T-cell (primary cell): ENCODE results near the gene TOPBP1. TPM values are rescaled to one million over a fixed set of nuclear protein-coding genes. Genes with fewer than 3 reads are reported as not detected.

Experiments used
- ATAC-seq, 4 experiments: fragments of 200-7000 bp in 3 of 4; fragments of 150-1000 bp in 1 of 4; cut with Tn5 transposase; replicated peaks in 1 of 4; 1 replicate in 3 of 4; 2 replicates in 1 of 4; pipeline ENCODE4 v1.10.0; 2021; ENCODE audit warnings: moderate library complexity in 3 of 4, mild to moderate bottlenecking in 2 of 4, moderate number of reproducible peaks in 1 of 4
- CTCF ChIA-PET, 2 donors: fragments of 300-600 bp; sonication (Branson Sonifier 250); formaldehyde crosslinking; loops; one replicate each; lab custom pipeline; 2022; ENCODE audit warnings: antibody characterized with exemption in 2 of 2; lab: Charles Lee
- POLR2A ChIA-PET, 2 donors: fragments of 300-600 bp; sonication (Branson Sonifier 250); formaldehyde crosslinking; loops; one replicate each; lab custom pipeline; 2022; ENCODE audit warnings: antibody characterized with exemption in 2 of 2; lab: Charles Lee
- DNase-seq, 35 experiments: peaks; one replicate each; pipeline versions ENCODE4 v3.0.0 to v3.0.0-alpha.2; 2013 to 2023
- H3K27ac ChIP-seq: one replicate; pipeline ENCODE4 v1.5.1; 2013; ENCODE audit warnings: low read length
- H3K27me3 ChIP-seq, 2 experiments: replicated peaks in 1 of 2; 1 replicate in 1 of 2; 2 replicates in 1 of 2; pipeline versions ENCODE4 v1.6.1 to v1.7.0; 2013; ENCODE audit warnings: low read length in 1 of 2, mixed read lengths in 1 of 2; ENCODE audit not compliant: control insufficient read depth in 2 of 2, insufficient read depth in 2 of 2; ENCODE audit errors: extremely low read depth in 1 of 2
- H3K36me3 ChIP-seq, 2 donors: 1 replicate in 1 of 2; 2 replicates in 1 of 2; pipeline versions ENCODE4 v1.6.1 to v1.7.0; 2013; ENCODE audit warnings: low read length in 1 of 2; ENCODE audit not compliant: control insufficient read depth in 2 of 2, insufficient read depth in 1 of 2; ENCODE audit errors: extremely low read depth in 1 of 2
- H3K4me1 ChIP-seq, 2 experiments: 1 replicate in 1 of 2; 2 replicates in 1 of 2; pipeline versions ENCODE4 v1.6.1 to v1.7.0; 2013; ENCODE audit warnings: low read length in 2 of 2, mixed read lengths in 1 of 2; ENCODE audit not compliant: insufficient read depth in 2 of 2, control insufficient read depth in 1 of 2; ENCODE audit errors: extremely low read depth in 1 of 2
- H3K4me3 ChIP-seq, 2 donors: 1 replicate in 1 of 2; 2 replicates in 1 of 2; pipeline versions ENCODE4 v1.5.1 to v1.7.0; 2013; ENCODE audit warnings: mild to moderate bottlenecking in 2 of 2, low read length in 1 of 2, moderate library complexity in 1 of 2; ENCODE audit not compliant: control insufficient read depth in 1 of 2; ENCODE audit errors: extremely low read depth in 1 of 2
- H3K9me3 ChIP-seq: 2 replicates; pipeline ENCODE4 v1.7.0; 2013
- H3K27ac Mint-ChIP-seq, 2 donors: one replicate each; pipeline ENCODE4 v1.8.0; 2020 to 2021; ENCODE audit warnings: mild to moderate bottlenecking in 2 of 2, mixed read lengths in 2 of 2
- H3K27me3 Mint-ChIP-seq, 2 donors: one replicate each; pipeline ENCODE4 v1.8.0; 2021 to 2022; ENCODE audit warnings: mixed read lengths in 2 of 2
- H3K36me3 Mint-ChIP-seq: one replicate; pipeline ENCODE4 v1.8.0; 2021; ENCODE audit warnings: mixed read lengths
- H3K4me1 Mint-ChIP-seq, 3 donors: one replicate each; pipeline ENCODE4 v1.8.0; 2020 to 2022; ENCODE audit warnings: mixed read lengths in 3 of 3, mild to moderate bottlenecking in 1 of 3
- H3K4me3 Mint-ChIP-seq, 3 donors: one replicate each; pipeline ENCODE4 v1.8.0; 2020 to 2022; ENCODE audit warnings: mild to moderate bottlenecking in 3 of 3, mixed read lengths in 3 of 3, moderate library complexity in 3 of 3
- H3K9me3 Mint-ChIP-seq, 3 donors: one replicate each; pipeline ENCODE4 v1.8.0; 2020 to 2022; ENCODE audit warnings: mixed read lengths in 3 of 3
- WGBS: methylation state at CpG from one replicate; pipeline ENCODE4 v1.1.5; 2013; ENCODE audit warnings: missing lambda C conversion rate; ENCODE audit not compliant: insufficient coverage; 5-methylcytosine and 5-hydroxymethylcytosine counted together
- total RNA-seq, 35 experiments: library from RNA in 6 of 35; stranded (reverse) in 6 of 35; fragments of 120-200 nt in 1 of 35; gene quantifications; one replicate each; pipeline versions ENCODE4 v1.2.1 to v1.2.4 and lab custom pipeline; 2013 to 2026

TOPBP1 gene
- total RNA-seq, 5 donors from 2014 or later (not counting 1 experiment from before 2014, with no cell fraction given) = 27.8 to 37.8 (median 30.0) TPM

- POLR2A ChIA-PET = no interaction called here
- H3K36me3 Mint-ChIP-seq = no peaks in the 10 kb centered on the region
Observed at GRCh38 chr3:133701435-133702358, 40.0 kb upstream of the TOPBP1 start.

GRCh38 chr3:133700351-133700750 is 38.6 kb upstream of the TOPBP1 start:
- 72% methylated on average over 4 of the region's 6 CpGs for WGBS
- CTCF ChIA-PET = no interaction called here
- H3K9me3 Mint-ChIP-seq = no peaks in the 10 kb centered on the region
- DNase-seq (no peak), ATAC-seq (no peak)
- no peak overlapping the region for H3K27ac ChIP-seq
- peaks cover 9 to 10% of the 10 kb centered on the region in 2 donors for H3K27me3 Mint-ChIP-seq
- H3K4me1 Mint-ChIP-seq = no peaks in the 10 kb centered on the region
- no peak overlapping the region for H3K27ac Mint-ChIP-seq
- H3K4me1 ChIP-seq = no peaks in the 10 kb centered on the region
- no peaks in the 10 kb centered on the region for H3K9me3 ChIP-seq
- no peaks in the 10 kb centered on the region for H3K36me3 ChIP-seq
- H3K4me3 ChIP-seq = no peak overlapping the region
- H3K4me3 Mint-ChIP-seq = no peak overlapping the region
- POLR2A ChIA-PET = no interaction called here
- H3K36me3 Mint-ChIP-seq = no peaks in the 10 kb centered on the region
- peaks cover 0 to 12% of the 10 kb centered on the region in 2 experiments for H3K27me3 ChIP-seq

More at GRCh38 chr3:133701435-133702358, 40.0 kb upstream of the TOPBP1 start:
- no peaks in the 10 kb centered on the region for H3K9me3 Mint-ChIP-seq
- H3K4me3 Mint-ChIP-seq = no peak overlapping the region
- Histone ChIP-seq H3K9me3 (no peaks in the 10 kb centered on the region), H3K27me3 (peaks cover 0 to 14% of the 10 kb centered on the region in 2 experiments), H3K4me1 (no peaks in the 10 kb centered on the region), H3K4me3 (no peak overlapping the region), H3K36me3 (no peaks in the 10 kb centered on the region), H3K27ac (no peak overlapping the region)
- no peak for DNase-seq
- 81% methylated on average over 7 of the region's 7 CpGs for WGBS
- ATAC-seq = no peak
- no peak overlapping the region for H3K27ac Mint-ChIP-seq
- peaks cover 9 to 11% of the 10 kb centered on the region in 2 donors for H3K27me3 Mint-ChIP-seq
- no peaks in the 10 kb centered on the region for H3K4me1 Mint-ChIP-seq
- CTCF ChIA-PET = interaction anchor here in 1 of 2 donors (0.6 kb wide), 1 partner anchor 103 kb away, joined by 5 read pairs; no protein-coding TSS in a partner anchor

- Histone ChIP-seq H3K27ac (no peak overlapping the region), H3K27me3 (peaks cover 0 to 12% of the 10 kb centered on the region in 2 experiments), H3K9me3 (no peaks in the 10 kb centered on the region), H3K4me1 (no peaks in the 10 kb centered on the region), H3K36me3 (no peaks in the 10 kb centered on the region), H3K4me3 (no peak overlapping the region)
- Mint-ChIP-seq H3K4me3 (no peak overlapping the region), H3K27me3 (peaks cover 9 to 10% of the 10 kb centered on the region in 2 donors), H3K4me1 (no peaks in the 10 kb centered on the region), H3K36me3 (no peaks in the 10 kb centered on the region), H3K9me3 (no peaks in the 10 kb centered on the region), H3K27ac (no peak overlapping the region)
- POLR2A ChIA-PET = no interaction called here
- CTCF ChIA-PET = no interaction called here
- WGBS = 71% methylated on average over 2 of the region's 3 CpGs
- DNase-seq (no peak), ATAC-seq (no peak)
Observed at GRCh38 chr3:133699903-133700302, 38.2 kb upstream of the TOPBP1 start.

- Histone ChIP-seq H3K27ac (no peak overlapping the region), H3K27me3 (peaks cover 0 to 12% of the 10 kb centered on the region in 2 experiments), H3K4me3 (no peak overlapping the region), H3K36me3 (no peaks in the 10 kb centered on the region), H3K4me1 (no peaks in the 10 kb centered on the region), H3K9me3 (no peaks in the 10 kb centered on the region)
- Mint-ChIP-seq H3K4me3 (no peak overlapping the region), H3K4me1 (no peaks in the 10 kb centered on the region), H3K27me3 (peaks cover 8 to 10% of the 10 kb centered on the region in 2 donors), H3K9me3 (no peaks in the 10 kb centered on the region), H3K36me3 (no peaks in the 10 kb centered on the region), H3K27ac (no peak overlapping the region)
- 14% methylated on average over 1 of the region's 2 CpGs for WGBS
- ATAC-seq (no peak), DNase-seq (no peak)
- ChIA-PET CTCF (no interaction called here), POLR2A (no interaction called here)
Observed at GRCh38 chr3:133699467-133699866, 37.7 kb upstream of the TOPBP1 start.

GRCh38 chr3:133697960-133698359 is 36.2 kb upstream of the TOPBP1 start:
- H3K27me3 ChIP-seq = peaks cover 0 to 17% of the 10 kb centered on the region in 2 experiments
- no peaks in the 10 kb centered on the region for H3K9me3 ChIP-seq
- H3K4me3 ChIP-seq = no peak overlapping the region
- no peaks in the 10 kb centered on the region for H3K36me3 ChIP-seq
- no peak overlapping the region for H3K27ac ChIP-seq
- DNase-seq (no peak), ATAC-seq (no peak)
- ChIA-PET POLR2A (no interaction called here), CTCF (no interaction called here)
- H3K4me1 ChIP-seq = no peaks in the 10 kb centered on the region
- peaks cover 0 to 2% of the 10 kb centered on the region in 2 donors for H3K27me3 Mint-ChIP-seq
- WGBS = 100% methylated on average over 1 of the region's 2 CpGs
- H3K27ac Mint-ChIP-seq = no peak overlapping the region
- no peak overlapping the region for H3K4me3 Mint-ChIP-seq
- H3K36me3 Mint-ChIP-seq = no peaks in the 10 kb centered on the region
- H3K4me1 Mint-ChIP-seq = no peaks in the 10 kb centered on the region
- H3K9me3 Mint-ChIP-seq = no peaks in the 10 kb centered on the region

- ChIA-PET POLR2A (no interaction called here), CTCF (no interaction called here)
- Histone ChIP-seq H3K36me3 (no peaks in the 10 kb centered on the region), H3K27me3 (peaks cover 0 to 11% of the 10 kb centered on the region in 2 experiments), H3K27ac (no peak overlapping the region), H3K4me3 (no peak overlapping the region), H3K4me1 (no peaks in the 10 kb centered on the region), H3K9me3 (no peaks in the 10 kb centered on the region)
- H3K27ac Mint-ChIP-seq = no peak overlapping the region
- H3K27me3 Mint-ChIP-seq = peaks cover 0 to 2% of the 10 kb centered on the region in 2 donors
- no peaks in the 10 kb centered on the region for H3K36me3 Mint-ChIP-seq
- no peak overlapping the region for H3K4me3 Mint-ChIP-seq
- no peaks in the 10 kb centered on the region for H3K4me1 Mint-ChIP-seq
- no peaks in the 10 kb centered on the region for H3K9me3 Mint-ChIP-seq
- ATAC-seq (no peak), DNase-seq (no peak)
- 60% methylated on average over 1 of the region's 3 CpGs for WGBS
Observed at GRCh38 chr3:133695560-133696171, 33.9 kb upstream of the TOPBP1 start.
